H1 (cell line): Measurements from ENCODE around the gene TBC1D9. TPM values are rescaled to one million over a fixed set of nuclear protein-coding genes. Genes with fewer than 3 reads are reported as not detected.

ENCODE experiments used
- CTCF ChIA-PET: fragments of 300-600 bp; sonication (Branson Sonifier 250); formaldehyde crosslinking; loops from one replicate; lab custom pipeline; 2021; ENCODE audit not compliant: partially characterized antibody; lab: Charles Lee
- POLR2A ChIA-PET: fragments of 300-600 bp; sonication (Branson Sonifier 250); formaldehyde crosslinking; loops from one replicate; lab custom pipeline; 2021; ENCODE audit warnings: inconsistent platforms; ENCODE audit not compliant: partially characterized antibody; lab: Charles Lee
- DNase-seq, 2 experiments: peaks; one replicate each; pipeline versions ENCODE4 v3.0.0 to v3.0.0-alpha.2; 2010 to 2022; ENCODE audit warnings: low spot score in 2 of 2, low read depth in 1 of 2, mixed read lengths in 1 of 2
- FAIRE-seq: peaks from 2 replicates; lab custom pipeline; 2011; peaks lifted over from hg19 to GRCh38; lab: Jason Lieb, UNC
- H2AFZ ChIP-seq: 2 replicates; pipeline ENCODE4 v1.8.1; 2012; ENCODE audit warnings: low read length, inconsistent platforms
- H2AK5ac ChIP-seq: 2 replicates; pipeline ENCODE4 v1.6.1; 2013; ENCODE audit warnings: low read depth, low read length
- H2BK120ac ChIP-seq: replicated peaks from 2 replicates; pipeline ENCODE3; 2013; ENCODE audit warnings: low read depth, low read length, inconsistent platforms
- H2BK12ac ChIP-seq: 2 replicates; pipeline ENCODE4 v1.6.1; 2013; ENCODE audit warnings: low read depth, low read length
- H2BK15ac ChIP-seq: 2 replicates; pipeline ENCODE4 v1.6.1; 2013; ENCODE audit warnings: low read length
- H2BK20ac ChIP-seq: 2 replicates; pipeline ENCODE4 v1.6.1; 2013; ENCODE audit warnings: low read length
- H2BK5ac ChIP-seq: 2 replicates; pipeline ENCODE4 v1.6.1; 2013; ENCODE audit warnings: low read depth, low read length
- H3K14ac ChIP-seq: 2 replicates; pipeline ENCODE4 v1.6.1; 2013; ENCODE audit warnings: inconsistent platforms; ENCODE audit not compliant: insufficient read length
- H3K18ac ChIP-seq: 2 replicates; pipeline ENCODE4 v1.6.1; 2013; ENCODE audit warnings: low read length; ENCODE audit errors: extremely low read depth
- H3K23ac ChIP-seq: 2 replicates; pipeline ENCODE4 v1.6.1; 2013; ENCODE audit warnings: inconsistent platforms; ENCODE audit not compliant: insufficient read length
- H3K23me2 ChIP-seq: 2 replicates; pipeline ENCODE4 v1.6.1; 2013; ENCODE audit warnings: low read depth, low read length
- H3K27ac ChIP-seq: 2 replicates; pipeline ENCODE4 v1.6.1; 2011; ENCODE audit warnings: low read depth, low read length, inconsistent platforms
- H3K27me3 ChIP-seq, 4 experiments: replicated peaks in 1 of 4; 1 replicate in 1 of 4; 2 replicates in 3 of 4; pipeline versions ENCODE4 v1.6.1 to v1.8.1; 2011 to 2013; ENCODE audit warnings: low read length in 3 of 4, mild to moderate bottlenecking in 3 of 4, inconsistent platforms in 2 of 4, mixed read lengths in 2 of 4, moderate library complexity in 1 of 4; ENCODE audit not compliant: control insufficient read depth in 3 of 4, insufficient read depth in 3 of 4; ENCODE audit errors: extremely low read depth in 1 of 4
- H3K36me3 ChIP-seq, 4 experiments: 2 replicates each; pipeline versions ENCODE4 v1.6.1 to v1.8.1; 2011 to 2013; ENCODE audit warnings: mild to moderate bottlenecking in 4 of 4, low read length in 3 of 4, moderate library complexity in 2 of 4, control low read depth in 1 of 4, inconsistent platforms in 1 of 4; ENCODE audit not compliant: insufficient read depth in 4 of 4, control insufficient read depth in 2 of 4
- H3K4ac ChIP-seq: replicated peaks from 2 replicates; pipeline ENCODE3; 2013; ENCODE audit warnings: low read length, low read depth, mixed read lengths, inconsistent platforms; ENCODE audit not compliant: insufficient read length
- H3K4me1 ChIP-seq, 4 experiments: replicated peaks in 1 of 4; 1 replicate in 1 of 4; 2 replicates in 3 of 4; pipeline versions ENCODE4 v1.6.1 to v1.8.1; 2011 to 2013; ENCODE audit warnings: low read length in 3 of 4, inconsistent platforms in 2 of 4, mixed read lengths in 1 of 4; ENCODE audit not compliant: insufficient read depth in 4 of 4, control insufficient read depth in 3 of 4
- H3K4me2 ChIP-seq, 2 experiments: 2 replicates each; pipeline versions ENCODE4 v1.6.1 to v1.8.1; 2011 to 2013; ENCODE audit warnings: low read depth in 2 of 2, low read length in 2 of 2, control low read depth in 1 of 2, inconsistent platforms in 1 of 2, mild to moderate bottlenecking in 1 of 2; ENCODE audit not compliant: insufficient read depth in 1 of 2
- H3K4me3 ChIP-seq, 4 experiments: fragments of 200-600, 300-600 bp in 1 of 4; sonication (generic), shearing (Covaris generic), sonication (Bioruptor Twin) in 1 of 4; 2 replicates each; pipeline versions ENCODE4 v1.5.1 to v1.8.1; 2011 to 2016; ENCODE audit warnings: low read length in 4 of 4, low read depth in 3 of 4, control low read depth in 2 of 4, inconsistent platforms in 2 of 4, mild to moderate bottlenecking in 2 of 4, mixed read lengths in 1 of 4, moderate library complexity in 1 of 4; ENCODE audit not compliant: insufficient read depth in 2 of 4; ENCODE audit errors: extremely low read depth in 1 of 4
- H3K56ac ChIP-seq: replicated peaks from 2 replicates; pipeline ENCODE3; 2013; ENCODE audit warnings: low read depth, mild to moderate bottlenecking, mixed read lengths, low read length, inconsistent platforms; ENCODE audit not compliant: insufficient read length
- H3K79me1 ChIP-seq: 2 replicates; pipeline ENCODE4 v1.6.1; 2013; ENCODE audit warnings: low read depth, low read length, control low read depth
- H3K79me2 ChIP-seq, 2 experiments: 2 replicates each; pipeline versions ENCODE4 v1.6.1 to v1.8.1; 2012 to 2013; ENCODE audit warnings: low read length in 2 of 2, mild to moderate bottlenecking in 2 of 2, inconsistent platforms in 1 of 2; ENCODE audit not compliant: insufficient read depth in 2 of 2, control insufficient read depth in 1 of 2
- H3K9ac ChIP-seq, 4 experiments: replicated peaks in 1 of 4; 1 replicate in 1 of 4; 2 replicates in 3 of 4; pipeline versions ENCODE4 v1.6.1 to v1.8.1; 2011 to 2013; ENCODE audit warnings: low read depth in 3 of 4, low read length in 3 of 4, control low read depth in 2 of 4, mild to moderate bottlenecking in 2 of 4, moderate library complexity in 2 of 4, inconsistent platforms in 1 of 4; ENCODE audit errors: extremely low read depth in 1 of 4
- H3K9me3 ChIP-seq, 2 experiments: 2 replicates each; pipeline versions ENCODE4 v1.6.1 to v1.8.1; 2012 to 2013; ENCODE audit warnings: mild to moderate bottlenecking in 2 of 2, moderate library complexity in 2 of 2, control low read depth in 1 of 2, inconsistent platforms in 1 of 2, low read depth in 1 of 2, low read length in 1 of 2, mixed read lengths in 1 of 2; ENCODE audit not compliant: insufficient read depth in 2 of 2
- H4K20me1 ChIP-seq, 2 experiments: replicated peaks in 1 of 2; 2 replicates each; pipeline versions ENCODE3 to v1.8.1; 2011 to 2013; ENCODE audit warnings: inconsistent platforms in 2 of 2, low read length in 2 of 2, mild to moderate bottlenecking in 1 of 2; ENCODE audit not compliant: insufficient read depth in 2 of 2, control insufficient read depth in 1 of 2
- H4K5ac ChIP-seq: 2 replicates; pipeline ENCODE4 v1.6.1; 2013; ENCODE audit warnings: low read length, low read depth, mixed read lengths, inconsistent platforms; ENCODE audit not compliant: insufficient read length
- H4K8ac ChIP-seq: 2 replicates; pipeline ENCODE4 v1.8.0; 2013; ENCODE audit warnings: mild to moderate bottlenecking, moderate library complexity, low read length, inconsistent platforms; ENCODE audit not compliant: insufficient read depth; ENCODE audit errors: extremely low read depth
- H4K91ac ChIP-seq: replicated peaks from 2 replicates; pipeline ENCODE3; 2013; ENCODE audit warnings: low read length, mixed read lengths, inconsistent platforms; ENCODE audit not compliant: insufficient read length
- CEBPB ChIP-seq: IDR thresholded peaks from 2 replicates; pipeline ENCODE4 v1.6.1; 2012; ENCODE audit warnings: low read depth, low read length
- GTF2F1 ChIP-seq: IDR thresholded peaks from 2 replicates; pipeline ENCODE4 v1.6.1; 2012; ENCODE audit warnings: low read depth, low read length, improper control_type of control experiment, borderline replicate concordance
- HDAC2 ChIP-seq, 2 experiments: fragments of 300-600 bp in 1 of 2; sonication (generic) in 1 of 2; IDR thresholded peaks; 2 replicates each; pipeline ENCODE4 v1.6.1; 2011 to 2012; ENCODE audit warnings: low read depth in 2 of 2, low read length in 2 of 2, mild to moderate bottlenecking in 2 of 2, moderate library complexity in 2 of 2, borderline replicate concordance in 1 of 2, inconsistent platforms in 1 of 2
- KDM1A ChIP-seq: fragments of 200-600, 300-600 bp; sonication (generic); IDR thresholded peaks from 2 replicates; pipeline ENCODE4 v1.7.1; 2016; ENCODE audit warnings: mild to moderate bottlenecking, low read length, borderline replicate concordance
- SAP30 ChIP-seq: fragments of 300-600 bp; sonication (generic); IDR thresholded peaks from 2 replicates; pipeline ENCODE4 v1.7.1; 2012; ENCODE audit warnings: low read length, moderate library complexity, mild to moderate bottlenecking, inconsistent platforms; ENCODE audit not compliant: insufficient read depth, insufficient replicate concordance
- WGBS, 2 experiments: shearing (Covaris generic) in 1 of 2; methylation state at CpG; one replicate each; pipeline versions ENCODE4 v1.1.6 to v1.1.7; 2013 to 2015; ENCODE audit warnings: low lambda C conversion rate in 2 of 2, mixed read lengths in 2 of 2, inconsistent platforms in 1 of 2, low coverage in 1 of 2, missing lambda C conversion rate in 1 of 2; ENCODE audit not compliant: insufficient replicate concordance in 2 of 2, insufficient coverage in 1 of 2, insufficient read length in 1 of 2; ENCODE audit errors: extremely low coverage in 1 of 2, missing lambda C conversion rate in 1 of 2; 5-methylcytosine and 5-hydroxymethylcytosine counted together
- polyA plus RNA-seq, 7 experiments: library from polyadenylated mRNA; depleted of rRNA in 3 of 7; stranded (reverse) in 5 of 7; unstranded in 2 of 7; fragments of >200 nt in 5 of 7; fragments of 200-250 nt in 2 of 7; gene quantifications; 1 replicate in 5 of 7; 2 replicates in 1 of 7; 4 replicates in 1 of 7; pipeline versions ENCODE4 v1.2.1 to v1.2.3, GENCODE V29; 2011 to 2013; ENCODE audit warnings: missing spikeins in 2 of 7, mixed read lengths in 2 of 7
- total RNA-seq: library from RNA; stranded (reverse); fragmentation: NEBNext Ultra II Directional; extraction: Animal tissue kit (Norgen Biotek cat#: 25700); gene quantifications from 2 replicates; pipeline ENCODE4 v1.2.1, GENCODE V29; 2021

TBC1D9 gene
- total and polyA plus RNA-seq, 2 of the 8 experiments (the other 6 are each of a cell fraction or from before 2014, with no cell fraction given): 0.94 to 1.0 TPM

- H2BK12ac ChIP-seq: no peak overlapping the region
- no peak overlapping the region for H3K4me2 ChIP-seq
- H2BK120ac ChIP-seq: no peak overlapping the region
- no peak overlapping the region for H3K56ac ChIP-seq
- TF ChIP-seq KDM1A: no peak
- no peak for TF ChIP-seq GTF2F1
- TF ChIP-seq SAP30: no peak
- TF ChIP-seq HDAC2 (IDR thresholded peaks at IDR 0.05; ENCODE audit: borderline replicate concordance in 1 of 2, low read depth in 2 of 2, low read length in 2 of 2): no peak
- TF ChIP-seq CEBPB: no peak
- H4K91ac ChIP-seq: no peak overlapping the region
- H3K79me1 ChIP-seq: no peaks in the 10 kb centered on the region
- WGBS, 2 experiments: 90% methylated on average over 2 of the region's 2 CpGs; no CpG with 5 or more reads in 1 of the 2 experiments
- H3K14ac ChIP-seq: no peak overlapping the region
- H4K20me1 ChIP-seq: no peaks in the 10 kb centered on the region
- no peak overlapping the region for H3K18ac ChIP-seq
- no peaks in the 10 kb centered on the region for H3K23me2 ChIP-seq
- H3K4me1 ChIP-seq: peaks cover 0 to 5% (median 1%) of the 10 kb centered on the region in 4 experiments; a peak in 2 of 7 replicates
- no peak overlapping the region for H2AK5ac ChIP-seq
- H4K8ac ChIP-seq: no peak overlapping the region
- H3K27me3 ChIP-seq: no peaks in the 10 kb centered on the region
- H4K5ac ChIP-seq: no peak overlapping the region
- H3K9ac ChIP-seq: no peak overlapping the region
- no peak overlapping the region for H2AFZ ChIP-seq
- H2BK20ac ChIP-seq: no peak overlapping the region
- POLR2A ChIA-PET: interaction anchor here (1.3 kb wide), 1 partner anchor 255 kb away, joined by 3 read pairs; the partner anchor contains the start of gene SCOC
- H2BK5ac ChIP-seq: no peak overlapping the region
- FAIRE-seq (no peak), DNase-seq (no peak)
- no peak overlapping the region for H3K4me3 ChIP-seq
- H2BK15ac ChIP-seq: no peak overlapping the region
- H3K23ac ChIP-seq: no peak overlapping the region
- CTCF ChIA-PET: interaction anchor here (1.2 to 2.2 kb wide), 4 partner anchors 18 to 297 kb away, joined by 3 to 6 read pairs (median 4); no protein-coding TSS in a partner anchor
- no peaks in the 10 kb centered on the region for H3K79me2 ChIP-seq
- H3K4ac ChIP-seq: no peak overlapping the region
- H3K27ac ChIP-seq: no peak overlapping the region
- no peaks in the 10 kb centered on the region for H3K9me3 ChIP-seq
- no peaks in the 10 kb centered on the region for H3K36me3 ChIP-seq
These were observed 128.2 kb downstream of the TBC1D9 start for GRCh38 chr4:140628016-140628415.
